ENCODE results near the gene STRIP1.
"Not testable (repeated sequence)": the region's sequence is repeated elsewhere in the genome, so short reads cannot be mapped to it uniquely, and the experiment has no call there.

The STRIP1 gene

GRCh38 chr1:110011527-110012041 is 22.8 kb upstream of the STRIP1 start:
- DNase-seq = no peak

DNA sequence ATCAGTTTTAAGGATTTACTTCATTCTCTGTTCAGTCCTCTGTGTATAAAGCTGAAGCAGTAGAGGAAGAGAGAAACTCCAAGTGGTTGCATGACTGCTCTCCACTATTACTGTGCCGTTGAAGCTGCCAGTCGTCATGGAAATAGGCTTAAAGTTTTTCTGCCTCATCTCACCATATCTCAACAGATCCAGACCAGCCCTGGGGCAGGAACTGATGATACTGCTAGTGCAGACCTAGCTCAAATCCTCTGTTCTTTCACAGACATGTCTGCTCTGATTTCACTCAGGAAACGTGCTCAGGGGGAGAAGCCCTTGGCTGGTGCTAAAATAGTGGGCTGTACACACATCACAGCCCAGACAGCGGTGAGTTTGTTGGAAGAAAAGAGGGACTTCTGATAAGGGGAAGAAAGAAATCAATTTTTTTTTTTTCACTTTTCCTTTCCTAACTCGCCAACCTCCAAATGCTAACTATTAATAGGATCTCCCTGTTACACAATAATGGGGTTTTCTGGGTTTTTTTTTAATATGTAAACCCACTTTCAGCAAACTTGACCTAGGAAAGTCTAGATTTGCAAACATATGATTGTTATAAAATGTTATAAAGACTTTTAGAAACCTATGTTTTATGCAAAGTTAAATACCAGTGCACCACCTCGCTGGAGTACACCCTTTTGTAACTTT is 22.2 kb upstream of the STRIP1 start:
- no peak for DNase-seq

DNA sequence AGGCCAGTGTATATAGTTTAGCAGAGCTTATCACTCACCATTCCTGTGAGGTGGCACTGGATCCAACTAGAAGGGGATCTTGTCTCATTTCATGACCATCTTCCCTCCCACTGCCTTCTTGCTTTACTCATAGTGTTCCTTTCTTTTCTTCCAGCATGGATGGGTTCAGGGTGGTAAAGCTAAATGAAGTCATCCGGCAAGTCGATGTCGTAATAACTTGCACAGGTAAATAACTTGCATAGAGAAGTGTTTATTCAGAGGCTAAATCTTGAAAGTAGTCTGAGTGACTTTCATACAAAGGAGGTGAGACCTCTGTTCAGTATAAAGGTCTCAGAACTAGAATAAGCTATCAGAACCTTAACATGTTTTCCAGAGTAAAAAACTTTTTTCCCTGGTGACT is 16.6 kb upstream of the STRIP1 start:
- no peak for DNase-seq

GRCh38 chr1:110018396-110018795 is 16.0 kb upstream of the STRIP1 start:
- no peak for DNase-seq

DNA sequence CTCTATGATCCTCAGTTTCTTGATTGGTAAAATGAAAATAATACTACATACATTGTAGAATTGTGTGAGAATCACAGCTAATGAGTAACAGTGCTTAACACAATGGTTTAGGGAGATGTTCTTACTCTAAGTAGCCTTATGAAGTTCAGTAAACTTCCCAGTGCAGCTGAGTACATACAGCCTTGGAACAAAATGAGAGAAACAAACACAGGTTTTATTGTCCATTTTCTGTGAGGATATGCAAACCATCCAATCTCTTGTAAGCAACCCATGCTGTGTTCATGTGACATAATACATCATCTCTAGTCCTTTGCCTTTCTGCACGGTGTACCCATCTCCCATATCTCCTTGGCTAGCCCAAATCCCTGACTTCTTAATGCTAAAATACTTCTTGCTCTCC is 14.7 kb upstream of the STRIP1 start:
- DNase-seq = no peak

DNA sequence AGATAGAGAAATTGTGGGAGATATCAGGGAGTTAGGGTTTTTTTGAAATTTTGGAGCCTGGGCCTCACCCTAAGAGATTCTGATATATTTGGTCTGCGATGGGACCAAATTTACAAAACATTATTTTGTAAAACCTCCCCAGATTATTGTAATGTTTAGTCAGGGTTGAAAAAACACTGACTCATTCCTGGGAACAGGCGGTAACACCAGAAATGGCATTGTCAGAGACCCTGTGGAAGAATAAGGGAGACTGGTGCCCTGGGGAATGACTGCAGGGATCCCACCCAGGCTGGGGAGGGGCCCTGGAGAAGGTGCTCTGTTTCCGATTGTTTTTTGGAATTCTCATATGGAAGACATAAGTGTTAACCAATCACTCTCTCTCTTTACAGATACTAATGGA is 13.1 kb upstream of the STRIP1 start:
- no peak for DNase-seq

- no peak for DNase-seq
Measured at GRCh38 chr1:110024613-110025012, 9.8 kb upstream of the STRIP1 start.

DNA sequence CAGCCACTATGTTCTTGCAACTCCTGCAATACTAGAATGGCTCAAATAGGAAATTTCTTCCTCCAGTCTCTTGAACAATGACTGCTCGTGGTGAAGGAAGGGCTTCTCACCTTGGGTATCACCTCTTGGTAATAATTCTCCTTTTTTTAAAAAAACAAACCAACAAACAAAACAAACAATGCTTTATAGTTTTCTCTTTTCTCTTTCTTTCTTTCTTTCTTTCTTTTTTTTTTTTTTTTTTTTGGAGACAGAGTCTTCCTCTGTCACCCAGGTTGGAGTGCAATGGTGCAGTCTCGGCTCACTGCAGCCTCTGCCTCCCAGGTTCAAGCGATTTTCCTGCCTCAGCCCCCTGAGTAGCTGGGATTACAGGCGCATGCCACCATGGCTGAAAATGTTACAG is 3.7 kb upstream of the STRIP1 start:
- DNase-seq = not testable (repeated sequence)

- no peak for DNase-seq
Measured at GRCh38 chr1:110032327-110032726, 2.1 kb upstream of the STRIP1 start.

GRCh38 chr1:110033421-110033820 is 1.0 kb upstream of the STRIP1 start:
- no peak for DNase-seq

DNA sequence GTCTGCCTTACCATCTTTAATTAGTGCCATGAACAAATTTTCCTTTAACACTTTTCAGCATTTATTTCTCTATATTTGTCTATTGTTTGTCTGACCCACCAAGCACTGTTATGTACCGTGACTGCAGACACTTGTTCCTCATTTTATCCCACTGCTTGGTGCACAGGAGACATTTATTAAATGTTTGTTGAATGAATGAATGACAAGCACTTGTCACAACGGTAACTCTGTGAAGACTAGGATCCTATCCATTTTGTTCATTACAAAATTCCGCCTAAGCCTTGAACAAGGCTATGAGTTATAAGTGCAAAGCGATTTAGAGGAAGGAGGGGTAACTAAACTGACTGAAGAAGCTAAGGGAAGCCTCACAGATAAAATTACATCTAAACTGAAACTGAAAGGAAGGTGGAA is 379 bp upstream of the STRIP1 start:
- DNase-seq = no peak

GRCh38 chr1:110035236-110035752 is 870 bp downstream of the STRIP1 start:
- DNase-seq = no peak

GRCh38 chr1:110038271-110038670 is 3.8 kb downstream of the STRIP1 start:
- DNase-seq = no peak

- no peak for DNase-seq
Measured at GRCh38 chr1:110039641-110040040, 5.2 kb downstream of the STRIP1 start.

DNA sequence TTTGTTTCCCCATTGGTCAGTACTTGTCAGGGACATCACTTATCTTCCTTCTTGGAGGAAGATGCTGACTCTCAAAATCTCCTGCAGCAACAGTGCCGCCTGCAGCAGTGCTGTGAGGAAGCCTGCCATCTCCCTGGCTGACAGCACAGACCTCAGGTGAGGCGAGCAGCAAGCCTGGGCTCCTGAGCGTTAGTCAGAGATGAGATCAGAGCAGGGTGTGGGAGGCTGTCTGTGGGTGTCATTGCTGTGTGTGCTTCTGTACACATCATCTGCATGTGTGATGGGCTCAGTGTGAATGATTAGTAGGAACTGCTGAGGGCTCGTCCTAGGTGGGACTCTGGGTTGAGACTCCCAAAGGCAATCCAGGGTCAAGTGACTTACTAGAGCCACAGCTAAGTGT is 6.1 kb downstream of the STRIP1 start:
- no peak for DNase-seq

GRCh38 chr1:110043016-110043415 is 8.6 kb downstream of the STRIP1 start:
- no peak for DNase-seq

- no peak for DNase-seq
Measured at GRCh38 chr1:110047463-110047862, 13.0 kb downstream of the STRIP1 start.

- no peak for DNase-seq
Measured at GRCh38 chr1:110048240-110048639, 13.8 kb downstream of the STRIP1 start.

DNA sequence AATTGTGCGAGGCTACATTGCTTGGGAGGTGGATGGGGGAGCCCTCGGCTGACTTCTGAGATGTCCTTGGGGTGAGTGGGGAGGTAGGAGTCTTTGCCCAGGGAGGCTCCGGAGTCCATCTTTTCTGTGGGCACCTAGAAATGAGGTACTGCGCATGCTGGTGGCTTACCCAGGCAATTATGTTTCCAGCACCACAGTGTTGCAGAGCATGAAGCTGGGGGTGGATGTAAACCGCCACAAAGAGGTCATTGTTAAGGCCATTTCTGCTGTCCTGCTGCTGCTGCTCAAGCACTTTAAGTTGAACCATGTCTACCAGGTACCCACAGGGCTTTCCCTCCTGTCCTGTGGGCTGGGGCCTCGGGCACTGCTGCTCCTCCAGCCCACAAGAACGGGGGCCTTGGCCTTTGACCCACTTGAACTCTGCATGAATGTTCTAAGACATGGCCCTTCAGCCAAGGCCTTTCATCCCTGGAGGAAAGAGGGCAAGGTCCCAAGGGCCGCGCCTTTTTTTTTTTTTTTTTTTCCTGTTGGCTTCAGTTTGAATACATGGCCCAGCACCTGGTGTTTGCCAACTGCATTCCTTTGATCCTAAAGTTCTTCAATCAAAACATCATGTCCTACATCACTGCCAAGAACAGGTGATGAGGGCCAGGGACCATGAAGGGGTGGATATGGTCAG is 14.6 kb downstream of the STRIP1 start:
- no peak for DNase-seq

DNA sequence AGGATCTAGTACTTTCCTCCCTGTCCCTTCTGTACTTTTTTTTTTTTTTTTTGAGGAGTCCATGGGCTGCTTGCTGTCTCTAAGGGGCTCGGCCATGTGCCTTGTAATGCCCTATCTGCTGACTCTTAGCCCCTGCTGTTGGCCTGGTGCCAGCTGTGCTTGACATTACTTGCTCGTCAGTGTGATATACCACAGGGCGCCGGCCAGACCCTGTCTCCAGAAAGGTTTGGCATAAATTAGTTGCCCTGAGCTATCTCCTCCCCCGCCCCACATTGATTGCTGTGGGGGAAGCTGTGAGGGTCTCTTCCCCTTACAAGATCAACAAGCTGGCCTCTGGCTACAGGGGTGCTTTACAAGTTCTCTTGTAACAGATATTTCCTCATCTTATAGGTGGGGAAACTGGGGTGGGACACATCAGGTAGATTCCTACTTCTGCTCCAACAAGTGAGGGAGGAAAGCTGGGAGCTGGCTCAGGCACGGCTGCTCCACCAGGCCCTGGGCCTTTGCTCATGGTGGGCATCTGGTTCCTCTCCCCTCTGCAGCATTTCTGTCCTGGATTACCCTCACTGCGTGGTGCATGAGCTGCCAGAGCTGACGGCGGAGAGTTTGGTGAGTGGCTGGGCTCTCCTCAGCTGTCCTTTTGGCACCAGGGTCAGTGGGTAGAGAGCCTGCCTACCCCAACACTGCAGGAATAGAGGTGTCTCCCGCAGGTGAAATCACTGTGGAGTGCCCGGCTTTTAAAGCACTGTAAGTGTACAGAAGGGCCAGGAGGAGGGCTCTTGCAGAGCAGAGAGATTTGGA is 15.6 kb downstream of the STRIP1 start:
- no peak for DNase-seq

DNA sequence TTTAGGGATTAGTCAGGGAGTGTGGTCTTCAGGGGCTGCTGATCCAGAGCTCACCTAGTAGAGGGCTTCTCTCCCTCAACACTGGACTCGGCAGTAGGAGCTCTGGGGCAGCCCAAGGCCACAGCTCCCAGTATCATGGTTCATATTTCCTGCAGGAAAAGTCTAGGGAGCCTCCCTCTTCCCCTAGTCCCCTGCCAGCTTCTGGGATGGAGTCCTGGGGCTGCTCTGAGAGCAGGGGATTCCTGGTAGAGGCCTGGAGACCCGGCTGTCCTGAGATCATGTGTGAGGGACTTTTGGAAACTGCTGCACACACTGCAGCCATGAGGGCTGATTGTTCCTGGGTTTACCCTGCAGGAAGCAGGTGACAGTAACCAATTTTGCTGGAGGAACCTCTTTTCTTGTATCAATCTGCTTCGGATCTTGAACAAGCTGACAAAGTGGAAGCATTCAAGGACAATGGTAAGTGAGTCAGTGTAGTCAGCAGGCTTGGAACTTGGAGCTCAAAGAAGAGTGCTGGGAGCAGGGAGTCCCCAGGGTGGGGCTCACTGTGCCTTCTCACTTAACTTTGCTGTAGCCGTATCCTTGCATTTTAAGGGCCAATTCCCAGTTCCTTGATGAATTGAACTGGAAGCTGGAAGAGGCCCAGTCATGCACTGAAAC is 16.3 kb downstream of the STRIP1 start:
- DNase-seq = no peak

GRCh38 chr1:110051262-110051648 is 16.8 kb downstream of the STRIP1 start:
- no peak for DNase-seq
